Measurements from ENCODE around the gene TSPAN9. TPM values are rescaled to one million over a fixed set of nuclear protein-coding genes. Genes with fewer than 3 reads are reported as not detected.

Gene TSPAN9
- total RNA-seq, 1 donor from 2014 or later: 31.7 TPM

GRCh38 chr12:3075315-3075714, 1.9 kb upstream of the TSPAN9 start:
- H3K27ac Mint-ChIP-seq: no peak overlapping the region
- peaks cover 5% of the 10 kb centered on the region for H3K27me3 Mint-ChIP-seq
- peak overlapping the region; percentile 90 for H3K4me3 Mint-ChIP-seq
- DNase-seq (ENCODE audit: extremely low spot score, unreplicated experiment): no peak
- peaks cover 18% of the 10 kb centered on the region for H3K4me1 Mint-ChIP-seq (ENCODE audit: unreplicated experiment)
- peaks cover 5% of the 10 kb centered on the region for H3K36me3 Mint-ChIP-seq
- no peak for TF ChIP-seq CTCF (conservative IDR thresholded peaks at IDR 0.05)
- no peaks in the 10 kb centered on the region for H3K9me3 Mint-ChIP-seq

GRCh38 chr12:3077572-3078081, 448 bp downstream of the TSPAN9 start:
- Mint-ChIP-seq H3K9me3 (no peaks in the 10 kb centered on the region), H3K4me1 (ENCODE audit: unreplicated experiment) (peaks cover 23% of the 10 kb centered on the region), H3K27me3 (peaks cover 5% of the 10 kb centered on the region), H3K27ac (peak overlapping the region; percentile 63), H3K4me3 (peak overlapping the region; percentile 89), H3K36me3 (peaks cover 23% of the 10 kb centered on the region)
- TF ChIP-seq CTCF (conservative IDR thresholded peaks at IDR 0.05): no peak
- DNase-seq (ENCODE audit: extremely low spot score, unreplicated experiment): no peak

GRCh38 chr12:3078086-3078820, 1.1 kb downstream of the TSPAN9 start:
- no peaks in the 10 kb centered on the region for H3K9me3 Mint-ChIP-seq
- peaks cover 24% of the 10 kb centered on the region for H3K4me1 Mint-ChIP-seq (ENCODE audit: unreplicated experiment)
- H3K4me3 Mint-ChIP-seq: peak overlapping the region; percentile 89
- H3K27me3 Mint-ChIP-seq: peaks cover 3% of the 10 kb centered on the region
- peak overlapping the region; percentile 63 for H3K27ac Mint-ChIP-seq
- TF ChIP-seq CTCF (conservative IDR thresholded peaks at IDR 0.05): no peak
- no peak for DNase-seq (ENCODE audit: extremely low spot score, unreplicated experiment)
- H3K36me3 Mint-ChIP-seq: peaks cover 25% of the 10 kb centered on the region

- H3K9me3 Mint-ChIP-seq: no peaks in the 10 kb centered on the region
- H3K4me1 Mint-ChIP-seq (ENCODE audit: unreplicated experiment): peaks cover 22% of the 10 kb centered on the region
- no peak for TF ChIP-seq CTCF (conservative IDR thresholded peaks at IDR 0.05)
- H3K27me3 Mint-ChIP-seq: no peaks in the 10 kb centered on the region
- DNase-seq (ENCODE audit: extremely low spot score, unreplicated experiment): no peak
- H3K27ac Mint-ChIP-seq: no peak overlapping the region
- H3K36me3 Mint-ChIP-seq: peaks cover 39% of the 10 kb centered on the region
- H3K4me3 Mint-ChIP-seq: peak overlapping the region; percentile 10
Observed at GRCh38 chr12:3081091-3081490, 3.9 kb downstream of the TSPAN9 start.

GRCh38 chr12:3081886-3082285, 4.7 kb downstream of the TSPAN9 start:
- no peak overlapping the region for H3K4me3 Mint-ChIP-seq
- H3K27ac Mint-ChIP-seq: no peak overlapping the region
- DNase-seq (ENCODE audit: extremely low spot score, unreplicated experiment): no peak
- H3K36me3 Mint-ChIP-seq: peaks cover 46% of the 10 kb centered on the region
- no peaks in the 10 kb centered on the region for H3K27me3 Mint-ChIP-seq
- peaks cover 22% of the 10 kb centered on the region for H3K4me1 Mint-ChIP-seq (ENCODE audit: unreplicated experiment)
- no peaks in the 10 kb centered on the region for H3K9me3 Mint-ChIP-seq
- TF ChIP-seq CTCF (conservative IDR thresholded peaks at IDR 0.05): no peak

Measured in type B pancreatic cell (in vitro differentiated cells).